Spleen (tissue), 7 donors: ENCODE results near the gene ERICH6B.

Experiments
- CTCF ChIP-seq, 11 experiments: fragments of 200-600 bp in 7 of 11; fragments of 450-650 bp in 4 of 11; sonication (generic) in 4 of 11; IDR thresholded peaks in 8 of 11; conservative IDR thresholded peaks in 3 of 11; 1 replicate in 7 of 11; 2 replicates in 4 of 11; pipeline versions ENCODE4 v1.4.0 to v1.8.0; 2016 to 2021; ENCODE audit warnings: antibody characterized with exemption in 11 of 11, inconsistent platforms in 4 of 11, mild to moderate bottlenecking in 1 of 11
- POLR2AphosphoS5 ChIP-seq, 3 donors: sonication (generic); formaldehyde crosslinking; IDR thresholded peaks; one replicate each; pipeline ENCODE4 v1.5.1; 2017; ENCODE audit warnings: antibody characterized with exemption in 3 of 3
- donor health status: DM: no; HTN: no; CAD: no; lungs with moderate emphysema.
- donor health status: DM: no; HTN: no; CAD: no.
- donor health status: DM: no; HTN: no; CAD: no.

GRCh38 chr13:45607931-45608330 lies 7.6 kb downstream of the ERICH6B start:
- no peak for TF ChIP-seq CTCF (IDR thresholded peaks at IDR 0.05 in 8 of 11, conservative IDR thresholded peaks at IDR 0.05 in 3 of 11)
- TF ChIP-seq POLR2AphosphoS5 (IDR thresholded peaks at IDR 0.05), result no peak
